NCI-H526 (cell line): Measurements from ENCODE around the gene FZD1.
"Not testable (repeated sequence)": the region's sequence is repeated elsewhere in the genome, so short reads cannot be mapped to it uniquely, and the experiment has no call there.

ENCODE experiments used
- DNase-seq, 2 experiments: peaks; one replicate each; lab custom pipeline; 2025; lab: John Stamatoyannopoulos, UW

Gene FZD1

DNA sequence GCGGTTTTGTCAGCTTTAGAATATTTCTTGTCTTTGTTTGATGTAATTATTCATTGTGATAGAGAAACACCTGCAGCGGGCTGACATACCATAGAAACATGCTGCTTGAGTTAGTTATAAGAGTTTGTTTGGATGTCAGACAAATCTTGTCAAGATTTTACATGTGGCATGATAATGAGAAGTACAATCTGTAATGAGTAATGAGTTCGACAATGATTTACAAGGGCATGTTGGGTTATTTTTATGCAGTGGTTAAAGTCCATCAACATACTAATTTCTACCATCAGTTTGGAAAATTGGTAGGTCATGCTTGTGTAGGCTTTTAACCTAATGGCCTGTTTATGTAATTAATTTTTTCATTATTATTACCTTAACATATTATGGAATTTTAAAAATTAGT lies 31.3 kb downstream of the FZD1 start:
- DNase-seq, result no peak

DNA sequence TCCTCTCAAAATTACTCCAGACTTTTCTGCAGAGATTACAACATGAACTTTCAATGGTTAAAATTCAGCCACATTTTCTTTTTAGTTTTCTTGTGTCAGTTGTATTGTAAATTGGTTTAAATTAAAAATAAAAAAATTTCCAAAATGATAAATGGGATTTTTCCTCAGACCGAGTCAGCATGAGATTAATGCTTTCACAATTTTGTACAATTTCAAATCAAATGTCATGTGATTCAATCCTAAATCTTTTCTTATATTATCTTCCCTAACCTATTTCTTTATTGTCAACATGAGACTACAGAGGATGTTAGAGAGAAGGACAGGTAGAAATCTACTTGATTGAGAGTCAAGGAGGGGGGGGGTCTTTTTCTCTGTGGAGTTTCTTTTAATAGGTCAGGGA lies 33.7 kb downstream of the FZD1 start:
- no peak for DNase-seq

- DNase-seq, result no peak
Observed at GRCh38 chr7:91299952-91300775, 35.9 kb downstream of the FZD1 start.

DNA sequence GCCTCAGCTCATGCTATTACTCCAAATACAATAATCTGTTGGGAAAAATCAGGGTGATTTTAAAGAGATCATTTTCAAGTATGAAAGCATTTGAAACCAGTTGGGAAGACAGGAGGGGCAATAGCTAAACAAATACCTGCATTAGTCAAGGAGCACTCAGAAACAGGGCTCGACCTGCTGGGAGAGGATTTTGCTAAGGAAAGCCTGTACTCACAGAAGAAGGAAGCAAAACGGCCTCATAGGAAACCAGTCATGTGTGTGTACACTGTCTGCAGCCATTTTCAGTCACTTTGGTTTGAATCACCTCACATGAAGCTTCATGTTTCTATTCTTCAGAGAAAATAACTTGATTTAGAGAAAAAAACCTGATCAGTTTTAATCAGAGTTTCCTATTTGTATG lies 38.6 kb downstream of the FZD1 start:
- no peak for DNase-seq

DNA sequence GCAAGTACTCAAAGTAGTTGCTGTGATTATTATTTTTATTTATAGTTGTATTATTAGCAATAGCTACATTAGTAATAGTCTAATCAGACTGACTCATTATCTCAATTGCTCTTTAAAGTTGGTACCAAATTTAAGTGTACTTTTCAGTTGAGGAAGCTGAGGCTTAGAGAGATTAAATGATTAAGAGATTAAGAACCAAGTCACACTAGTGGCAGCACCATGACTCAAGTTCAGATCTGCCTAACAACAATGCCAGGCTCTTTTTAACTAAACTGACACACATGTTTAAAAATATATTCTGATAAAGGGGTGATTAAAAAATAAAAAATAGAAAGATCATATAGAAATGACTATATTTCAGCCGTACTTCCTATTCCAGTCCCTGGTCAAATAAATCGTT lies 42.0 kb downstream of the FZD1 start:
- DNase-seq, result no peak

GRCh38 chr7:91307467-91307866 lies 43.2 kb downstream of the FZD1 start:
- DNase-seq, result no peak

- not testable (repeated sequence) for DNase-seq
Observed at GRCh38 chr7:91308191-91308590, 44.0 kb downstream of the FZD1 start.

DNA sequence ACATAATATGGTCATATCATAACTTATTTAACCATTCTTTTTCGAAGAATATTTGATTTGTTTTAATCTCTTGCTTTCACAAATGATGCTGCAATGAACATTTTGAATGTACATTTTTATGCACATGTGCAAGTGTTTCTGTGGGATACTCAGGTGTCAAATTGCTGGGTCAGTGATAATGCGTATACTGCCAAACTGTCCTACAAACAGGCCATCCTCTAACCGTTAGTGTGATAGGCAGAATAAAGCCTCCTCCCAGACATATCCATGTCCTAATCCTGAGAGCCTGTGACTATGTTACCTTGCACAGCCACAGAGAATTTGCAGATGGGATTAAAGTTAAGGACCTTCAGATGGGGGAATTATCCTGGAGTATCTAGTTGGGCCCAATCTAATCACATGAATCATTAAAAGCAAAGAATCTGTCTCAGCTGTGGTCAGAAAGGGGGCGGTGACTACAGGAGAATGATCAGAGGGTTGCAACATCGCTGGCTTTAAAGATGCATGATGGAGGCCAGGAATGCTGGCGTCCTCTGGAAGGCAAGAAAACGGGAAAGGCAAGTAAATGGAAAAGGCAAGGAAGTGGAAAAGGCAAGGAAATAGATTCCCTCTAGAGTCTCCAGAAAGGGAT lies 46.7 kb downstream of the FZD1 start:
- DNase-seq, result no peak

DNA sequence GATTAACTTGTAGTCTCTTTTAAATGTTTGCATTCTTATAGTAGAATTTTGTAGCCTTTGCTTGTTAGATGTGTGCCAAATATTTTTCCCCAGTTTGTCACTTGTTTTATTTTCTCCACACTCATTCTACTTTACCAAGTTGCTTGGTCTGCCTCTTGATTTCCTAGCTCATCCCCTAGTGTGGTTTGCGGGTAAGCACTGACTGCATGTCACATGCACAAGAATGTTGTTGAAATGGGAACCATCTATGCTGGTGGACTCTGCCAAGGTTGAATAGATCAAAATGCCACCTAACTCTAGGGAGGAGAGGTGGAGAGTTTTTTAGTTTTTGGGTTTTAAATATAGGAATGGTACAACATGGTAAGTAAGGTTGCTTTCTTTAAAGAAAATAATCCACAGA lies 47.6 kb downstream of the FZD1 start:
- DNase-seq, result no peak

- no peak for DNase-seq
Observed at GRCh38 chr7:91313113-91313512, 48.9 kb downstream of the FZD1 start.

DNA sequence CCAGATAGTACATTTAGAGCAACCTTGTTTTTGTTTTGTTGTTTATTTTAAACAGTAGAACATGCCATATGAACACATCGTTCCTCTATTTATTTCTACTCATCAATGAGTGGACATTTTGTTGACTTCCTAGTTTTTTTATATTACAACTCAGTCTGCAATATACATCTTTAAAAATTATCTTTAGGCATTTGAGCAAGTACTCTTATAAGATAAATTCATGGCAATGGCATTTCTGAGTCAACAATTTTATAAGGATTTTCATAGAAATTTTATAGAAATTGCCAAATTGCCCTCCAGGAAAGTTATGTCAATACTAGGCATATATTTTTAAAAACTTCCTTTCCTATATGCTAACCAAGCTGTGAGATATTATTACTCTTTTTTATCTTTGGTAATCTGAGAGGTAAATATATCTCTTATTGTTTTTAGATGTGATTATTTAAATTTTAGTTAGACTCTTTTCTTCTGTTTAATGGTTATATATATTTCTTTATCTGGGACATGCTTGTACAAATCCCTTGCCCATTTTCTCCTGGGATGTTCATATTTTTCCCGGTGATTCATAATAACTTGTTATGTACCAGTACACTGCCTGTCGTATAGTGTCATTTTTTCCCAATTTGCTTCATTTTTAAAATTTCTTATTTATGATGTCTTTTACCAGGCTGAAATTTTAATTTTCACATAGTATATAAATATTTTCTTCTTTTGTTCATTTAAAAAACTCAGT lies 50.5 kb downstream of the FZD1 start:
- DNase-seq, result no peak

DNA sequence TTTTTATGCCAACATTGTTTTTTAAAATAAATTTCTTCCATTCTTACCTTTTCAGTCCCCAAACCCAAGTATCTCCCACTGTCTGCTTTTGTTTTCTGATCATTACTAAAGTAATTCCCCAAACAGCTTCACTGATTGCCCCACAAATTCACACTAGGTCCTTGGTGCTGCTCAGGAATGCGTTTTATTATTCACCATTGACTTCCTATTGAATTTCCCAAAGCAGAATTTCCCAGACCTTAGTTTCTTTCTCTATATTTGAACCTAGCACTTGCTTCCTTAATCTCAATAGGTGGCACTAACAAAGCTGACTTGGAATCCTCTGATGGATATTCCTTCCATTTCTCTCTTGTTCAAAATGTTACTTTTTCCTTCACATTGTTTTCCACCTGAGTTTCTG lies 52.2 kb downstream of the FZD1 start:
- DNase-seq, result no peak

GRCh38 chr7:91319351-91319750 lies 55.1 kb downstream of the FZD1 start:
- DNase-seq, result no peak

GRCh38 chr7:91320366-91321078 lies 56.3 kb downstream of the FZD1 start:
- DNase-seq, result no peak
